H7 (cell line): ENCODE measurements around the gene MARK3. TPM values are rescaled to one million over a fixed set of nuclear protein-coding genes. Genes with fewer than 3 reads are reported as not detected.
A peak's percentile ranks its signal among the peaks of the same experiment; 100 is the strongest.

ENCODE experiments used
- DNase-seq: peaks from one replicate; pipeline ENCODE4 v3.0.0; 2012
- H3K27me3 ChIP-seq: 2 replicates; pipeline ENCODE4 v1.6.0; 2011; ENCODE audit warnings: mild to moderate bottlenecking, low read length; ENCODE audit not compliant: control insufficient read depth, insufficient read depth
- H3K36me3 ChIP-seq: replicated peaks from 2 replicates; pipeline ENCODE4 v1.5.1; 2011; ENCODE audit warnings: low read length; ENCODE audit not compliant: control insufficient read depth, insufficient read depth
- H3K4me3 ChIP-seq: 2 replicates; pipeline ENCODE4 v1.5.1; 2011; ENCODE audit warnings: low read depth, mild to moderate bottlenecking, control low read depth, low read length, moderate library complexity; ENCODE audit not compliant: insufficient read depth
- total RNA-seq: library from RNA; depleted of rRNA; stranded (reverse); fragments of >200 nt; shearing (Covaris generic); gene quantifications from 2 replicates; pipeline ENCODE4 v1.2.3, GENCODE V29; 2014

MARK3 gene
- total RNA-seq, 1 experiment from 2014 or later: 66.0 TPM

DNA sequence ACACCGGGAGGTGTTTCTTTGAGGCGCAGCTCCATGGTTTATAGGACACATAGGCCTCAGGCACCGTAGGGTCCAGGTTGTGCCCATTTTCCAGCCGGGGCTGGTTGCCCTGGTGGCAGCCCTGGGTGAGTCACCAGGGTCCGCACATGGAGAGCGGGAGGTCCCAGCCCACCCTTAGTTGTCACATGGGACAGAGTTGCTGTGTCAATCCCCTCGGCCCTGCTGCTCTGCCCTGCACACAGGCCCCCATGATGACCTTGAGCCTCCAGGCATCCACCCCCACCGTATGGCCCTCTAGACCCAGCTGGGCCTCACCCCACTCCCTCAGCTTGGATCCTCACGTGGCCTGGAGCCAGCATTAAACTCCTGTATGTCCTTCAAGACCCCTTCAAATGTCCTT lies 151.5 kb downstream of the MARK3 start:
- no peak for DNase-seq
- H3K4me3 ChIP-seq: no peak overlapping the region
- H3K36me3 ChIP-seq: no peaks in the 10 kb centered on the region; the same call in 1 of the 2 replicates
- no peaks in the 10 kb centered on the region; the same call in 1 of the 2 replicates for H3K27me3 ChIP-seq

GRCh38 chr14:103537175-103537990 lies 152.2 kb downstream of the MARK3 start:
- DNase-seq: no peak
- no peak overlapping the region for H3K4me3 ChIP-seq

DNA sequence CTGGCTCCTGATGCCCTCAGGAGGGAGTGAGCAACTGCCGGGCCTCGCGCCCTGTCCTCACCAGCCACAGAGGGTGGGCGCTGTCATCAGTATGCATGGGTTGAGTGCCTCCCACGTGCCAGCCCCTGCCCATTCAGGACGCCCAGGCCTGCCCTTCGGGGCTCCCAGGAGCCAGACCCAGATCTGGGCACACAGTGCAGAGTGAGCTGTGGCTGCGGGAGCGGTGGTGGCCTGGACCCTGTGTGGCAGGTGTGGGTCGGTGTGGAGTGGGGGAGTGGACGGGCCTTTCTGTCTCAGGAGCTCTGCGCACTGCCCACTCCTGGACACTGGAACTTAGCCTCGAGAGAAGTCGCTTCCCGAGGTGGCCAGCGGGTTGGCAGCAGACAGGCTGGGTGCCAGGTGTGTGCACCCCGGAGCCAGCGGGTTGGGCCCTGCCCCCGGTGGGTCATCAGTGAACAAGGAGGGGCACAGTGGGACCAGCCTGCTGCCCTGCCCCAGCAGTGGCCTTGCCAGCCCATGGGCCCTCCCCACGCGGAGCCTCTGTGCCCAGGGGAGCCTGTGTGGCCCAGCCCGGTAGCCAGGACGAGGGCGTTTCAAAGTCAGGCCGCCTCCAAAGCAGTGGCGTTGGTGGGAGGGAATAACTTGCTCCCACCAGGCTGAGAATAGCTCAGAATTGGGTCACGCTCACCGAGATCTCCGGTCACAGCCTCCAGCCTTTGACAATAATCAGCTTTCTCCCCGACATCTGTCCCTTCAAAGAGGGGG lies 153.3 kb downstream of the MARK3 start:
- Histone ChIP-seq H3K36me3 (no peaks in the 10 kb centered on the region; the same call in 1 of the 2 replicates), H3K4me3 (no peak overlapping the region), H3K27me3 (no peaks in the 10 kb centered on the region; the same call in 1 of the 2 replicates)
- no peak for DNase-seq

More at GRCh38 chr14:103537175-103537990, 152.2 kb downstream of the MARK3 start:
- no peaks in the 10 kb centered on the region; the same call in 1 of the 2 replicates for H3K27me3 ChIP-seq
- no peaks in the 10 kb centered on the region; the same call in 1 of the 2 replicates for H3K36me3 ChIP-seq

DNA sequence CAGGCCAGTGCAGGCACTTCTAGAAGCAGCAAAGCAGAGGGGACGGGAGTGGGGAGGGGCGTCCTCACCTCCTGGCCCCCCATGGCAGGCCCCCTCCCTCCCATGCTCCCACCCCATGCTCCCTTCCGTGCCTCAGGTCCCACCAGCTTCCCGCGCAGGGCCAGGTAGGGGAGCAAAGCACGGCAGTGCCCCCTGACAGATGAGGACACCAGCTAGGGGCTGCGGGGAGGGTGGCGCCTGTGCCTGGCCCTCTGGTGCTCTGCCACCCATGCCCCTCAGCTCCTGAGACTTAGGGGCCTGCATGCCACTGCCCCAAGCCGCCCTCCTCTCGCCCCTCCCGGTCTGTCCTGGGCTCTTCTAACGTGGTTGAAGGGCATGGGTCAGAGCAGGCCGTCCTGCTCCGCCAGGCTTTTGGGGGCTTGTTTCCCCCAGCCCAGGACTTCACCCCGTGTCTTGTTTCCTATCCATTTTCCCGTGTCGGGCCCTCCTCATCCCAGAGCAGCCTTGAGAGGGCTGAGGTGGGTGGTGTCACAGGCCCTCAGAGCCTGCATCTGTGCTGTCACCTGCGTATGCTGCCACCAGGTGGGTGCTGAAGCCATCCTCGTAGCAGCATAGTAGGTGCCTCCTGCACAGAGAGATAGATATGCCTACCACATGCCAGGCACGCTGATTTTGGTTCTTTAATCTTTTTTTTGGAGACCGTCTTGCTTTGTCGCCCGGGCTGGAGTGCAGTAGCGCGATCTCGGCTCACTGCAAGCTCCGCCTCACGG lies 154.0 kb downstream of the MARK3 start:
- H3K4me3 ChIP-seq: no peak overlapping the region
- H3K27me3 ChIP-seq: no peaks in the 10 kb centered on the region; the same call in 1 of the 2 replicates
- no peaks in the 10 kb centered on the region for H3K36me3 ChIP-seq
- DNase-seq: no peak

GRCh38 chr14:103540821-103541708 lies 155.8 kb downstream of the MARK3 start:
- H3K27me3 ChIP-seq: no peaks in the 10 kb centered on the region; the same call in 1 of the 2 replicates
- no peak for DNase-seq
- no peak overlapping the region for H3K4me3 ChIP-seq
- H3K36me3 ChIP-seq: no peaks in the 10 kb centered on the region

GRCh38 chr14:103541709-103542604 lies 156.7 kb downstream of the MARK3 start:
- peak overlapping the region; percentile 4; the same call in 1 of the 2 replicates for H3K4me3 ChIP-seq
- no peaks in the 10 kb centered on the region for H3K36me3 ChIP-seq

GRCh38 chr14:103542605-103543088 lies 157.4 kb downstream of the MARK3 start:
- peak; percentile 98 for DNase-seq
- Histone ChIP-seq H3K27me3 (no peaks in the 10 kb centered on the region; the same call in 1 of the 2 replicates), H3K36me3 (no peaks in the 10 kb centered on the region), H3K4me3 (peak overlapping the region; percentile 4; the same call in 1 of the 2 replicates)

More at GRCh38 chr14:103541709-103542604, 156.7 kb downstream of the MARK3 start:
- DNase-seq: peak; percentile 91
- H3K27me3 ChIP-seq: no peaks in the 10 kb centered on the region; the same call in 1 of the 2 replicates

DNA sequence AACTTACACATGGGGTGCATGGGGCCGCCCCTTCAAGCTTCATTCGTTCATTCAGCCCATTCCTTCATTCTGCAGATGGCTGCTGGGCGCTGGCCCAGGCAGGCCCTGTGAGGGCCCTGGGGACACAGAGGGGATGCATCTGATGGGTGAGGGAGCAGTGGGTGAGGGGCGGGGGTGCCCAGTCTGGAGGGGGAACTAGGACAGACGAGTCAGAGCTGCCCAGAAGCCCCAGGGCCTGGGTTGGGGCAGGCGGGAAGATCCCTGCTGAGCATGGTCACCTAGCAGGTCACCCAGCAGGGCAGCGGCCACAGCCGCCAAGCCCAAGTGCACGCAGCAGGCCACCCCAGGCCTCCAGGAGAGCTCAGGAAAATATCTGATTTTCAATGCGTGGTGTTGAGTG lies 157.9 kb downstream of the MARK3 start:
- Histone ChIP-seq H3K4me3 (no peak overlapping the region), H3K36me3 (no peaks in the 10 kb centered on the region), H3K27me3 (no peaks in the 10 kb centered on the region)
- no peak for DNase-seq

DNA sequence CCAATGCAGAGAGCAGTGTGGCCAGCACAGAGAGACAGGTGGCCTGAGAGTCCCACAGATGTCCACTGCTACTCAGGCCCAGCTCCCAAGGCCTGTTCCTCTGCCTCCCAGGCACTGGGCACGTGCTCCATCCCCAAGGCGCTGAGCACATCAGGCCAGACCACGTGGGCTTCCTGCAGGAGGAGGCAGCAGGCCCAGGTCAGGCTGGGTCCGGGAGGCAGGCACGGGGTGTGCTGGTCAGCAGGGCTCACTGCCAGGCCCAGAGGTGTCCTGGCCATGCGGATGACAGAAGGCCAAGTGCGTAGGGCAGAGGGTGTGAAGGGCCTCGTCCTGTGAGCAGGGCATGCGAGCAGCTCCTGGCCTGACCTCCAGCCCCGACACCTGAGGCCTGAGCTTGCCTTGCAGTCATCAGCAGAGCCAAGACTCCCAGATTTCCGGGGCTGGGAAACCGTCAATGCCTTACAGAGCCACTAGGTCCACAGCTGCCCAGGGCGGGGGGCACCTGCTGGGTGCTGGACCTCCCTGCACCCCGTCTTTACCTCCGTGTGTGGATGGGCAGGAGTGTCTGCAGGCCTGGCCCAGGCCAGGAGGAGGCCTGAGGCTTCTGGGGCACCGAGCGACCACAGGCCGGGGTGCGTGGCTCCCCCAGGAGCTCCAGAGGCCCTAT lies 158.6 kb downstream of the MARK3 start:
- H3K27me3 ChIP-seq: no peaks in the 10 kb centered on the region
- DNase-seq: peak; percentile 63
- H3K36me3 ChIP-seq: no peaks in the 10 kb centered on the region
- H3K4me3 ChIP-seq: no peak overlapping the region

DNA sequence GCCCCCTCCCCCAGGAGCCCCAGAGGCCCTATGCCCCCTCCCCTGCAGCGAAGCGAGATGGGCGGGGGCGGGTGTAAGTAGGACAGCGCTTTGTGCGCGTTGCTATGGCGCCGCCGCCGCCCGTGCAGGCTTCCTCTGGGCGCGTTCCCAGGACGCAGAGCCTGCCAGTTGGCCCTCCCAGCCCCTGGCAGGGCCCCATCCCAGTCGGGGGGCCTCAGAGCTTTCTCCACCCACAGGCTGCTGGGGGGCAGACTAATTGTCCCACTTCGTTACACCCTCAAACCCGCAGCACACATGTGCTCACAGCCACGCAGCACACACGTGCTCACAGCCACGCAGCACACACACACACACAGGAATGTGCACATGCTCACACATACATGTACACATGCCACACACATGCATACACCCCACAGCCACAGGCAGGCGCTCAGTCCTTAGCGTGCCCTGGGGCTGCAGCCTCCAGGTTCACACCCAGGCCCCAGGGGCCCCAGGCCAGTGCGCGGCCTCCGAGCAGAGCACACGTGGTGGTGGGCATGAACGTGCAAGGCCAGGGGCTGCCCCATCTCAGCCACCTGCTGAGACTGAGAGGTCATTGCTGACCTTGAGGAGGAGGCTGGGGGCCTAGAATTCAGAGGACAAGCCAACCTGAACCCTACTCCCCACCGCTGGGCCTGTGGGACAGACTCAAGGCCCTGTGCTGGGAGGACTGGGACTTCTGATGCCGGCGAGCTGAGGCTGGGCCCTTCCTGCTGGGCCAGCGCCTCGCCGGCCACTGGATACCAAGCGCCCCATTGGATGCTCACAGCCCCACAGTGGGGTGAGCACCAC lies 159.4 kb downstream of the MARK3 start:
- peak; percentile 73 for DNase-seq
- Histone ChIP-seq H3K4me3 (no peak overlapping the region), H3K36me3 (no peaks in the 10 kb centered on the region), H3K27me3 (no peaks in the 10 kb centered on the region)

- no peaks in the 10 kb centered on the region for H3K27me3 ChIP-seq
- peak; percentile 57 for DNase-seq
- H3K36me3 ChIP-seq: no peaks in the 10 kb centered on the region
- no peak overlapping the region for H3K4me3 ChIP-seq
These were observed 160.2 kb downstream of the MARK3 start for GRCh38 chr14:103545219-103545914.
